ENCODE data around the gene MMD2. TPM values are rescaled to one million over a fixed set of nuclear protein-coding genes. Genes with fewer than 3 reads are reported as not detected.

MMD2 gene
- total and polyA plus RNA-seq, 2 donors (not counting 1 experiment from before 2014, with no cell fraction given): not detected

DNA sequence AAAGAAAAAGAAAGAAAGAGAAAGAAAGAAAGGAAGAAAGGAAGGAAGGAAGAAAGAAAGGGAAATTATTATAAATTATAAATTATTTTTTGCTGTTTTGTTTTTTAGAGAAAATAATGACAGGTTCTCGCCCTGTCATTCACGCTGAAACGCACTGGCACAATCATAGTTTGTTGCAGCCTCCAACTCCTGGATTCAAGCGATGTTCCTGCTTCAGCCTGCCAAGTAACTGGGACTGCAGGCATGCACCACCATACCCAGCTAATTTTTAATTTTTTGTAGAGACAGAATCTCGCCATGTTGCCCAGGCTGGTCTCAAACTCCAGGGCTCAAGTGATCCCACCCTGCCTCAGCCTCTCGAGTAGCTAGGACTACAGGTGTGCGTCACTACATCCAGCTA, 21.6 kb downstream of the MMD2 start:
- DNase-seq (no peak), ATAC-seq (ENCODE audit: low read depth) (no peak)
- Histone ChIP-seq H3K36me3 (replicated peaks in 1 of 2; ENCODE audit: control extremely low read depth in 1 of 2, control insufficient read depth in 1 of 2, extremely low read depth in 1 of 2, insufficient read depth in 2 of 2, low read length in 1 of 2) (no peaks in the 10 kb centered on the region), H3K79me2 (ENCODE audit: control insufficient read depth, insufficient read depth, low read length) (no peaks in the 10 kb centered on the region), H3K27me3 (replicated peaks in 1 of 4; ENCODE audit: control extremely low read depth in 1 of 4, control insufficient read depth in 3 of 4, insufficient read depth in 4 of 4, low read length in 3 of 4) (no peaks in the 10 kb centered on the region), H3K4me2 (replicated peaks; ENCODE audit: low read depth, low read length, poor library complexity, severe bottlenecking) (no peak overlapping the region), H3K9ac (ENCODE audit: low read length) (no peak overlapping the region), H3K4me3 (ENCODE audit: control extremely low read depth in 1 of 5, extremely low read depth in 1 of 5, insufficient read depth in 1 of 5, low read depth in 2 of 5, low read length in 4 of 5) (no peak overlapping the region), H3K9me3 (ENCODE audit: control extremely low read depth in 1 of 3, control insufficient read depth in 2 of 3, insufficient read depth in 1 of 3, low read length in 2 of 3) (no peaks in the 10 kb centered on the region), H4K20me1 (ENCODE audit: control insufficient read depth, insufficient read depth, low read length, poor library complexity, severe bottlenecking) (no peaks in the 10 kb centered on the region), H3K27ac (ENCODE audit: low read length in 2 of 2) (no peak overlapping the region), H2AFZ (ENCODE audit: insufficient read depth, low read depth, low read length, poor library complexity, severe bottlenecking) (no peak overlapping the region), H3K4me1 (ENCODE audit: control insufficient read depth in 2 of 2, insufficient read depth in 2 of 2, low read length in 2 of 2) (no peaks in the 10 kb centered on the region)
- Mint-ChIP-seq H3K27me3 (peaks cover 2% of the 10 kb centered on the region), H3K4me1 (no peaks in the 10 kb centered on the region), H3K27ac (no peak overlapping the region), H3K9me3 (ENCODE audit: insufficient read depth) (no peaks in the 10 kb centered on the region), H3K4me3 (no peak overlapping the region)
- TF ChIP-seq, protein P1, sequence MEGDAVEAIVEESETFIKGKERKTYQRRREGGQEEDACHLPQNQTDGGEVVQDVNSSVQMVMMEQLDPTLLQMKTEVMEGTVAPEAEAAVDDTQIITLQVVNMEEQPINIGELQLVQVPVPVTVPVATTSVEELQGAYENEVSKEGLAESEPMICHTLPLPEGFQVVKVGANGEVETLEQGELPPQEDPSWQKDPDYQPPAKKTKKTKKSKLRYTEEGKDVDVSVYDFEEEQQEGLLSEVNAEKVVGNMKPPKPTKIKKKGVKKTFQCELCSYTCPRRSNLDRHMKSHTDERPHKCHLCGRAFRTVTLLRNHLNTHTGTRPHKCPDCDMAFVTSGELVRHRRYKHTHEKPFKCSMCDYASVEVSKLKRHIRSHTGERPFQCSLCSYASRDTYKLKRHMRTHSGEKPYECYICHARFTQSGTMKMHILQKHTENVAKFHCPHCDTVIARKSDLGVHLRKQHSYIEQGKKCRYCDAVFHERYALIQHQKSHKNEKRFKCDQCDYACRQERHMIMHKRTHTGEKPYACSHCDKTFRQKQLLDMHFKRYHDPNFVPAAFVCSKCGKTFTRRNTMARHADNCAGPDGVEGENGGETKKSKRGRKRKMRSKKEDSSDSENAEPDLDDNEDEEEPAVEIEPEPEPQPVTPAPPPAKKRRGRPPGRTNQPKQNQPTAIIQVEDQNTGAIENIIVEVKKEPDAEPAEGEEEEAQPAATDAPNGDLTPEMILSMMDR (IDR thresholded peaks at IDR 0.05): no peak
- no peak for TF ChIP-seq EZH2 (IDR thresholded peaks at IDR 0.05; ENCODE audit: borderline replicate concordance, insufficient read depth, low read depth, low read length, poor library complexity, severe bottlenecking)
- CTCF ChIA-PET: no interaction called here
- WGBS (ENCODE audit: insufficient coverage): 100% methylated on average over 4 of the region's 7 CpGs
- intact Hi-C loops (cut with micrococcal nuclease): no loop called here
- POLR2A ChIA-PET: no interaction called here

- Histone ChIP-seq H3K79me2 (ENCODE audit: control insufficient read depth, insufficient read depth, low read length) (no peaks in the 10 kb centered on the region), H3K4me3 (ENCODE audit: control extremely low read depth in 1 of 5, extremely low read depth in 1 of 5, insufficient read depth in 1 of 5, low read depth in 2 of 5, low read length in 4 of 5) (no peak overlapping the region), H3K4me1 (ENCODE audit: control insufficient read depth in 2 of 2, insufficient read depth in 2 of 2, low read length in 2 of 2) (no peaks in the 10 kb centered on the region), H3K4me2 (replicated peaks; ENCODE audit: low read depth, low read length, poor library complexity, severe bottlenecking) (no peak overlapping the region), H2AFZ (ENCODE audit: insufficient read depth, low read depth, low read length, poor library complexity, severe bottlenecking) (no peak overlapping the region), H3K9ac (ENCODE audit: low read length) (no peak overlapping the region), H3K9me3 (ENCODE audit: control extremely low read depth in 1 of 3, control insufficient read depth in 2 of 3, insufficient read depth in 1 of 3, low read length in 2 of 3) (no peaks in the 10 kb centered on the region), H3K27ac (ENCODE audit: low read length in 2 of 2) (no peak overlapping the region), H4K20me1 (ENCODE audit: control insufficient read depth, insufficient read depth, low read length, poor library complexity, severe bottlenecking) (no peaks in the 10 kb centered on the region), H3K27me3 (replicated peaks in 1 of 4; ENCODE audit: control extremely low read depth in 1 of 4, control insufficient read depth in 3 of 4, insufficient read depth in 4 of 4, low read length in 3 of 4) (no peaks in the 10 kb centered on the region), H3K36me3 (replicated peaks in 1 of 2; ENCODE audit: control extremely low read depth in 1 of 2, control insufficient read depth in 1 of 2, extremely low read depth in 1 of 2, insufficient read depth in 2 of 2, low read length in 1 of 2) (no peaks in the 10 kb centered on the region)
- 87% methylated on average over 8 of the region's 15 CpGs for whole genome bisulfite sequencing (ENCODE audit: insufficient coverage)
- ChIA-PET CTCF (interaction anchor here (0.6 kb wide), 1 partner anchor 45 kb away, joined by 3 read pairs; no protein-coding TSS in a partner anchor), POLR2A (no interaction called here)
- Mint-ChIP-seq H3K4me1 (no peaks in the 10 kb centered on the region), H3K27ac (no peak overlapping the region), H3K27me3 (peaks cover 2% of the 10 kb centered on the region), H3K4me3 (no peak overlapping the region), H3K9me3 (ENCODE audit: insufficient read depth) (no peaks in the 10 kb centered on the region)
- ATAC-seq (ENCODE audit: low read depth): no peak
- no peak for TF ChIP-seq EZH2 (IDR thresholded peaks at IDR 0.05; ENCODE audit: borderline replicate concordance, insufficient read depth, low read depth, low read length, poor library complexity, severe bottlenecking)
- TF ChIP-seq, protein P1 (IDR thresholded peaks at IDR 0.05): no peak
- intact Hi-C loops (cut with micrococcal nuclease): no loop called here
- no peak for DNase-seq
Observed at GRCh38 chr7:4934419-4935025, 24.5 kb downstream of the MMD2 start.

Measured in B cell (primary cell).